ENCODE measurements around the gene ITGA1. TPM values are rescaled to one million over a fixed set of nuclear protein-coding genes. Genes with fewer than 3 reads are reported as not detected.

Gene ITGA1
- polyA plus RNA-seq, 2 donors = 5.3 to 7.7 TPM

GRCh38 chr5:52893105-52893504 is 105.4 kb downstream of the ITGA1 start:
- H3K27ac ChIP-seq (ENCODE audit: low read depth in 2 of 2, low read length in 1 of 2) = no peak overlapping the region
- H3K4me1 ChIP-seq (ENCODE audit: control insufficient read depth in 2 of 2, insufficient read depth in 2 of 2, low read length in 1 of 2) = no peaks in the 10 kb centered on the region
- no peaks in the 10 kb centered on the region for H3K27me3 ChIP-seq (ENCODE audit: control insufficient read depth in 1 of 2, insufficient read depth in 2 of 2, low read length in 2 of 2)
- H3K36me3 ChIP-seq (ENCODE audit: control insufficient read depth in 2 of 2, insufficient read depth in 2 of 2, low read length in 1 of 2) = no peaks in the 10 kb centered on the region
- H3K9me3 ChIP-seq (ENCODE audit: control insufficient read depth in 2 of 2, insufficient read depth in 1 of 2, low read depth in 1 of 2, low read length in 1 of 2) = no peaks in the 10 kb centered on the region
- H3K4me3 ChIP-seq (ENCODE audit: low read depth in 1 of 2, low read length in 2 of 2) = no peak overlapping the region

GRCh38 chr5:52893863-52894262 is 106.1 kb downstream of the ITGA1 start:
- H3K36me3 ChIP-seq (ENCODE audit: control insufficient read depth in 2 of 2, insufficient read depth in 2 of 2, low read length in 1 of 2) = no peaks in the 10 kb centered on the region
- no peak overlapping the region for H3K27ac ChIP-seq (ENCODE audit: low read depth in 2 of 2, low read length in 1 of 2)
- H3K4me3 ChIP-seq (ENCODE audit: low read depth in 1 of 2, low read length in 2 of 2) = no peak overlapping the region
- H3K27me3 ChIP-seq (ENCODE audit: control insufficient read depth in 1 of 2, insufficient read depth in 2 of 2, low read length in 2 of 2) = no peaks in the 10 kb centered on the region
- no peaks in the 10 kb centered on the region for H3K4me1 ChIP-seq (ENCODE audit: control insufficient read depth in 2 of 2, insufficient read depth in 2 of 2, low read length in 1 of 2)
- WGBS, 2 donors = 92 to 97% methylated on average over 1 of the region's 1 CpG
- H3K9me3 ChIP-seq (ENCODE audit: control insufficient read depth in 2 of 2, insufficient read depth in 1 of 2, low read depth in 1 of 2, low read length in 1 of 2) = no peaks in the 10 kb centered on the region

- H3K27me3 ChIP-seq (ENCODE audit: control insufficient read depth in 1 of 2, insufficient read depth in 2 of 2, low read length in 2 of 2) = no peaks in the 10 kb centered on the region
- no peaks in the 10 kb centered on the region for H3K9me3 ChIP-seq (ENCODE audit: control insufficient read depth in 2 of 2, insufficient read depth in 1 of 2, low read depth in 1 of 2, low read length in 1 of 2)
- 77 to 80% methylated on average over 2 of the region's 2 CpGs for WGBS, 2 donors
- no peak overlapping the region for H3K27ac ChIP-seq (ENCODE audit: low read depth in 2 of 2, low read length in 1 of 2)
- no peak overlapping the region for H3K4me3 ChIP-seq (ENCODE audit: low read depth in 1 of 2, low read length in 2 of 2)
- no peaks in the 10 kb centered on the region for H3K4me1 ChIP-seq (ENCODE audit: control insufficient read depth in 2 of 2, insufficient read depth in 2 of 2, low read length in 1 of 2)
- no peaks in the 10 kb centered on the region for H3K36me3 ChIP-seq (ENCODE audit: control insufficient read depth in 2 of 2, insufficient read depth in 2 of 2, low read length in 1 of 2)
Measured at GRCh38 chr5:52894451-52894850, 106.7 kb downstream of the ITGA1 start.

DNA sequence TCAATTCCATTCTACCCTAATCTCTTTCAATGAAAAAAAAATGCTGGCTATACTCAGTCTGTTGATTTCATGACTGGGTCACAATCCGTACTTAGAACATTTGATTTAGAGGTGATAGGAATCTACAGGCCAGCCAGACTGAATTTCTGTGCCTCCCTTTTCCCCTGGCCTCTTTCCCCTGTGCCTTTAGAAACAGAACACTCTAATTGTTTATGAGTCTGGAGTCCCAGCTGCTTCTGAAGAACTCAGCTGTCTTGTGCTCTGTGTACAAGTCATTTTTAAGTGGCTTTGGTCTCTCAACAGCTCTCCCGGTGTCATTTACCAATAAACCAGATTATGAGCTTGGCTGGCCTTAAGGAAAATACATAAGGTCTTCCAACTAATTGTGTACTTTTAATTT is 107.4 kb downstream of the ITGA1 start:
- H3K4me1 ChIP-seq (ENCODE audit: control insufficient read depth in 2 of 2, insufficient read depth in 2 of 2, low read length in 1 of 2) = no peaks in the 10 kb centered on the region
- no peaks in the 10 kb centered on the region for H3K36me3 ChIP-seq (ENCODE audit: control insufficient read depth in 2 of 2, insufficient read depth in 2 of 2, low read length in 1 of 2)
- WGBS, 2 donors = 64 to 65% methylated on average over 2 of the region's 2 CpGs
- H3K9me3 ChIP-seq (ENCODE audit: control insufficient read depth in 2 of 2, insufficient read depth in 1 of 2, low read depth in 1 of 2, low read length in 1 of 2) = no peaks in the 10 kb centered on the region
- H3K27me3 ChIP-seq (ENCODE audit: control insufficient read depth in 1 of 2, insufficient read depth in 2 of 2, low read length in 2 of 2) = no peaks in the 10 kb centered on the region
- H3K27ac ChIP-seq (ENCODE audit: low read depth in 2 of 2, low read length in 1 of 2) = no peak overlapping the region
- no peak overlapping the region for H3K4me3 ChIP-seq (ENCODE audit: low read depth in 1 of 2, low read length in 2 of 2)

- no peaks in the 10 kb centered on the region for H3K9me3 ChIP-seq (ENCODE audit: control insufficient read depth in 2 of 2, insufficient read depth in 1 of 2, low read depth in 1 of 2, low read length in 1 of 2)
- no peaks in the 10 kb centered on the region for H3K4me1 ChIP-seq (ENCODE audit: control insufficient read depth in 2 of 2, insufficient read depth in 2 of 2, low read length in 1 of 2)
- WGBS, 2 donors = 63 to 77% methylated on average over 5 of the region's 5 CpGs
- H3K27me3 ChIP-seq (ENCODE audit: control insufficient read depth in 1 of 2, insufficient read depth in 2 of 2, low read length in 2 of 2) = no peaks in the 10 kb centered on the region
- H3K27ac ChIP-seq (ENCODE audit: low read depth in 2 of 2, low read length in 1 of 2) = no peak overlapping the region
- no peak overlapping the region for H3K4me3 ChIP-seq (ENCODE audit: low read depth in 1 of 2, low read length in 2 of 2)
- H3K36me3 ChIP-seq (ENCODE audit: control insufficient read depth in 2 of 2, insufficient read depth in 2 of 2, low read length in 1 of 2) = no peaks in the 10 kb centered on the region
Measured at GRCh38 chr5:52895572-52896413, 108.1 kb downstream of the ITGA1 start.

- Histone ChIP-seq H3K27ac (ENCODE audit: low read depth in 2 of 2, low read length in 1 of 2) (no peak overlapping the region), H3K4me1 (ENCODE audit: control insufficient read depth in 2 of 2, insufficient read depth in 2 of 2, low read length in 1 of 2) (no peaks in the 10 kb centered on the region), H3K9me3 (ENCODE audit: control insufficient read depth in 2 of 2, insufficient read depth in 1 of 2, low read depth in 1 of 2, low read length in 1 of 2) (no peaks in the 10 kb centered on the region), H3K4me3 (ENCODE audit: low read depth in 1 of 2, low read length in 2 of 2) (no peak overlapping the region), H3K36me3 (ENCODE audit: control insufficient read depth in 2 of 2, insufficient read depth in 2 of 2, low read length in 1 of 2) (no peaks in the 10 kb centered on the region), H3K27me3 (ENCODE audit: control insufficient read depth in 1 of 2, insufficient read depth in 2 of 2, low read length in 2 of 2) (no peaks in the 10 kb centered on the region)
- 65 to 73% methylated on average over 2 of the region's 2 CpGs for WGBS, 2 donors
Measured at GRCh38 chr5:52896534-52897237, 109.0 kb downstream of the ITGA1 start.

DNA sequence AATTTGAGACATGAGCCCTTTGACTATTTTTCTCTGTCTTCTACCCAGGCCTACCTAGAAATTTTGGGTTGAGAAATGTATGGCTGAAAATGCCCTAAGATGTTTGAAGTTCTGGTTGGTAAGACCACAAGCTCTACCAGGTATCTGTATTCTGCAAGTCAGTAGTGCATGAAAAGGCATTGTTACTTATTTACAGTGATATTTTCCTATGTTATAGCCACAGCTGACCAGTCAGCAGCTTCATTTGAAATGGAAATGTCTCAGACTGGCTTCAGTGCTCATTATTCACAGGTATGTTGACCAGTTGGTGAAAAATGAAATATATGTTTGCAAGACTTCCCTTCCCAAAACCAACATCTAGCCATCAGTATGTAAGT is 109.5 kb downstream of the ITGA1 start:
- Histone ChIP-seq H3K4me1 (ENCODE audit: control insufficient read depth in 2 of 2, insufficient read depth in 2 of 2, low read length in 1 of 2) (no peaks in the 10 kb centered on the region), H3K36me3 (ENCODE audit: control insufficient read depth in 2 of 2, insufficient read depth in 2 of 2, low read length in 1 of 2) (no peaks in the 10 kb centered on the region)

DNA sequence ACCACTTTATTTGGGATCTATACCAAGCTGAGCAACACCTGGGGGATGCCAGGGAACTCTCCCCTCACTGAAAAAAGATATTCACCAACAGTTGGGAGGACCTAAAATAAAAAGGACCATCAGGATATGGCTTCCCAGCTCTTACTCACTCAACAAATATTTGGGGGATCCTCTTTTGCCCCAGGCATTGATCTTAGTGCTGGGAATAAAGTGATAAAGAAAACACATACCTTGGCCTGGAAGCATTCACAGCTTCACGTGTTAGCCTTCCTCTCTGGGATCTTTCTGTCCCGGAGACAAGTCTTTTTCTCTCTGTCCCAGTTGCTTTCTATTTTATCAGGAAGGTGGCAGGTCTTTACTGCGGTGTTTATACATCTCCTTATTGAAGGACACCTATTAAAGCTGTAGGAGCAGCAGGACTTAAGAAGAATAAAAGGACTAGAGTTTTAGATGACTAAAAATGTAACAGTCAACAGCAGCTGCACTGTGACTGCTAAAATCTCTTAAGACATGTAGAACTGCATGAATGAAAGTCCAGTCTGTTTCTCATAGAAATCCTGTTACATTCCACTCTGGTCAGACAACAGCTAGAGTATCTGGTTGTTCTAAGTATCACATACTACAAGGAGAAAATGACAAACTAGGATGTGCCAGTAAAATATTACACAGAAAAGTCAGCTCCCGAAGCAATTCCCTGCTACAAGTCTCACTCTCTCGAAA is 111.4 kb downstream of the ITGA1 start:
- 73 to 76% methylated on average over 5 of the region's 5 CpGs for WGBS, 2 donors
- no peak overlapping the region for H3K27ac ChIP-seq (ENCODE audit: low read depth in 2 of 2, low read length in 1 of 2)
- H3K9me3 ChIP-seq (ENCODE audit: control insufficient read depth in 2 of 2, insufficient read depth in 1 of 2, low read depth in 1 of 2, low read length in 1 of 2) = no peaks in the 10 kb centered on the region
- no peaks in the 10 kb centered on the region for H3K27me3 ChIP-seq (ENCODE audit: control insufficient read depth in 1 of 2, insufficient read depth in 2 of 2, low read length in 2 of 2)
- no peaks in the 10 kb centered on the region for H3K4me1 ChIP-seq (ENCODE audit: control insufficient read depth in 2 of 2, insufficient read depth in 2 of 2, low read length in 1 of 2)
- H3K36me3 ChIP-seq (ENCODE audit: control insufficient read depth in 2 of 2, insufficient read depth in 2 of 2, low read length in 1 of 2) = no peaks in the 10 kb centered on the region
- no peak overlapping the region for H3K4me3 ChIP-seq (ENCODE audit: low read depth in 1 of 2, low read length in 2 of 2)

More for the DNA sequence above, 109.5 kb downstream of the ITGA1 start:
- H3K4me3 ChIP-seq (ENCODE audit: low read depth in 1 of 2, low read length in 2 of 2) = no peak overlapping the region
- no peaks in the 10 kb centered on the region for H3K9me3 ChIP-seq (ENCODE audit: control insufficient read depth in 2 of 2, insufficient read depth in 1 of 2, low read depth in 1 of 2, low read length in 1 of 2)
- no peak overlapping the region for H3K27ac ChIP-seq (ENCODE audit: low read depth in 2 of 2, low read length in 1 of 2)
- H3K27me3 ChIP-seq (ENCODE audit: control insufficient read depth in 1 of 2, insufficient read depth in 2 of 2, low read length in 2 of 2) = no peaks in the 10 kb centered on the region

- no peaks in the 10 kb centered on the region for H3K27me3 ChIP-seq (ENCODE audit: control insufficient read depth in 1 of 2, insufficient read depth in 2 of 2, low read length in 2 of 2)
- no peaks in the 10 kb centered on the region for H3K9me3 ChIP-seq (ENCODE audit: control insufficient read depth in 2 of 2, insufficient read depth in 1 of 2, low read depth in 1 of 2, low read length in 1 of 2)
- H3K4me3 ChIP-seq (ENCODE audit: low read depth in 1 of 2, low read length in 2 of 2) = no peak overlapping the region
- 62 to 63% methylated on average over 2 of the region's 2 CpGs for WGBS, 2 donors
- H3K4me1 ChIP-seq (ENCODE audit: control insufficient read depth in 2 of 2, insufficient read depth in 2 of 2, low read length in 1 of 2) = no peaks in the 10 kb centered on the region
- no peaks in the 10 kb centered on the region for H3K36me3 ChIP-seq (ENCODE audit: control insufficient read depth in 2 of 2, insufficient read depth in 2 of 2, low read length in 1 of 2)
- no peak overlapping the region for H3K27ac ChIP-seq (ENCODE audit: low read depth in 2 of 2, low read length in 1 of 2)
Measured at GRCh38 chr5:52903142-52903541, 115.4 kb downstream of the ITGA1 start.
